ES-I3 (cell line): ENCODE measurements around the gene SASH3.

Source experiments
- H3K36me3 ChIP-seq: 2 replicates; pipeline ENCODE4 v1.6.1; 2013; ENCODE audit warnings: mild to moderate bottlenecking, low read length, control low read depth, moderate library complexity; ENCODE audit not compliant: insufficient read depth
- H3K4me1 ChIP-seq: 2 replicates; pipeline ENCODE4 v1.6.1; 2013; ENCODE audit warnings: mild to moderate bottlenecking, control low read depth, low read length; ENCODE audit not compliant: insufficient read depth
- H3K9ac ChIP-seq: 2 replicates; pipeline ENCODE4 v1.6.1; 2013; ENCODE audit warnings: low read depth, mild to moderate bottlenecking, low read length, moderate library complexity
- H3K9me3 ChIP-seq: 2 replicates; pipeline ENCODE4 v1.6.1; 2013; ENCODE audit warnings: mild to moderate bottlenecking, low read length, moderate library complexity; ENCODE audit not compliant: control insufficient read depth, insufficient read depth

Gene SASH3

DNA sequence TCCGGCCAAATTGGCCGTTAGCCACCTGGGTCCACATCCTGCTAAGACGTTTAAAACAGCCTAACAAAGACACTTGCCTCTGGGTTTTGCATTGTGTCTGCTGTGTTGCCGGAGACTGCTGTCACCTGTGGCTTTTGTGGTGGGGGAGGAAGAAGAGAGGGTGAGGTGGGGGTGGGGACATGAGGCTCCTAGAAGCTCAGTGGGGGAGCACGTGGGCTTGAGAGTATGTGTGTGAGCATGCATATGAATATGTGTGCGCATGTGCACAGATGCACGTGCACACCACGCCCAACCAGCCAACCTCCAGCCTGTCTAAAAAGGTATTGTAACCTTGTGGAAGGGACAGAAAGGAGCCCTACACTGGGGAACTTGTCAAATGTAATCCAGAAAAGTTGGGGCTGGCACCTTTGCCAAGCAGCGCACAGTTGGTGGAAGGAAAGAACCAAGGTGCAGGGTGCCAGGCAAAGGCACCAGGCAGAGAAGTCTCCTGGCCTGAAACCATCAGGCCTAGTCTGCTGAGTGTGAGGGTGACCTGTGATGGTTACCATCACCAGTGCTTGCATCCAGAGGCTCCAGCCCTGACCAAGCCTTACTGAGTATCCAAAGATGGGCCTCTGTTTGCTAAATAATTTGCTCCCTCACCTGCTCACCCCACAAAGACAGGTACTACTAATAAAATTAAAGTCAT is 10.1 kb upstream of the SASH3 start:
- H3K9me3 ChIP-seq, result no peaks in the 10 kb centered on the region
- no peaks in the 10 kb centered on the region; the same call in 1 of the 2 replicates for H3K36me3 ChIP-seq
- no peak overlapping the region for H3K9ac ChIP-seq
- peaks cover 23% of the 10 kb centered on the region for H3K4me1 ChIP-seq

DNA sequence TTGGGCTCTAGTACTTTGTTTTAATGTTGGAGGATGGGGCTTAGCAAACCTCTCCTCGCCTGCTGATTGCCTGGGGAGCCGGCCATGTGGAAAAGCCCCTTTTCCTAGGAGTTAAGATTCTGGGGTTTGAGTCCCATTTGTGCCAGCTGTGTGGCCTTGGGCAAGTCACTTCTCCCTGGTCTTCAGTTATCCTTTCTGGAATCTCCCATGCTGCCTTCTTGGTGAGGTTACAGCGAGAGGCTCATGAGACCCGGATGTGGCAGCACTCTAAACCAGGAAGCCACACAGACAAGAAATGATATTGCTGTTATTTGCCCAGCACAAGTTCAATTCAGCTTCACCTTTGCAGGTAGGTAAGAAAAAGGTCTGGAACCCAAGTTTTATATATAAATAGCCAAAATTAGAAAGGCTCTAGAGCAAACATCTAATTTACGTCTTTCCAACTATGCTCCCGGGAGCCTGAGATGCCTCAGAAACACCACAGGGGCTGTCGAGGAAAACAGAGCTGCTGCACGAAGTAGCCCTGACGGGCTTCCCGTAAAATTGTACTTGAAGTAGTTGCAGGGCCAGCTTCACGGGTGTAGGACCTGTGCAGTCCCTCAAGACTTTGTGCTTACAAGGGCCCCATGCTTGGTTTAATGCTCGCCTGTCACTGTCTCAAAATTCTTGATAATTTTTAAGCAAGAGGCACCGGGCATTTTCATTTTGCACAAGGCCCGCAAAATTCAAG is 8.3 kb upstream of the SASH3 start:
- H3K9me3 ChIP-seq, result no peaks in the 10 kb centered on the region
- H3K4me1 ChIP-seq, result peaks cover 24% of the 10 kb centered on the region
- H3K36me3 ChIP-seq, result no peaks in the 10 kb centered on the region; the same call in 1 of the 2 replicates
- no peak overlapping the region for H3K9ac ChIP-seq

GRCh38 chrX:129772796-129773431 is 6.8 kb upstream of the SASH3 start:
- Histone ChIP-seq H3K36me3 (no peaks in the 10 kb centered on the region; the same call in 1 of the 2 replicates), H3K9ac (no peak overlapping the region), H3K9me3 (no peaks in the 10 kb centered on the region), H3K4me1 (peaks cover 35% of the 10 kb centered on the region)

GRCh38 chrX:129773649-129774458 is 5.9 kb upstream of the SASH3 start:
- no peaks in the 10 kb centered on the region; the same call in 1 of the 2 replicates for H3K36me3 ChIP-seq
- peaks cover 34% of the 10 kb centered on the region for H3K4me1 ChIP-seq
- no peaks in the 10 kb centered on the region for H3K9me3 ChIP-seq
- H3K9ac ChIP-seq, result no peak overlapping the region

GRCh38 chrX:129777218-129778030 is 2.3 kb upstream of the SASH3 start:
- H3K9ac ChIP-seq, result no peak overlapping the region
- H3K9me3 ChIP-seq, result no peaks in the 10 kb centered on the region
- H3K4me1 ChIP-seq, result peaks cover 25% of the 10 kb centered on the region
- H3K36me3 ChIP-seq, result no peaks in the 10 kb centered on the region

- Histone ChIP-seq H3K36me3 (no peaks in the 10 kb centered on the region), H3K9ac (no peak overlapping the region), H3K4me1 (peaks cover 14% of the 10 kb centered on the region; the same call in 1 of the 2 replicates), H3K9me3 (no peaks in the 10 kb centered on the region)
These were observed 570 bp upstream of the SASH3 start for GRCh38 chrX:129779086-129779672.

DNA sequence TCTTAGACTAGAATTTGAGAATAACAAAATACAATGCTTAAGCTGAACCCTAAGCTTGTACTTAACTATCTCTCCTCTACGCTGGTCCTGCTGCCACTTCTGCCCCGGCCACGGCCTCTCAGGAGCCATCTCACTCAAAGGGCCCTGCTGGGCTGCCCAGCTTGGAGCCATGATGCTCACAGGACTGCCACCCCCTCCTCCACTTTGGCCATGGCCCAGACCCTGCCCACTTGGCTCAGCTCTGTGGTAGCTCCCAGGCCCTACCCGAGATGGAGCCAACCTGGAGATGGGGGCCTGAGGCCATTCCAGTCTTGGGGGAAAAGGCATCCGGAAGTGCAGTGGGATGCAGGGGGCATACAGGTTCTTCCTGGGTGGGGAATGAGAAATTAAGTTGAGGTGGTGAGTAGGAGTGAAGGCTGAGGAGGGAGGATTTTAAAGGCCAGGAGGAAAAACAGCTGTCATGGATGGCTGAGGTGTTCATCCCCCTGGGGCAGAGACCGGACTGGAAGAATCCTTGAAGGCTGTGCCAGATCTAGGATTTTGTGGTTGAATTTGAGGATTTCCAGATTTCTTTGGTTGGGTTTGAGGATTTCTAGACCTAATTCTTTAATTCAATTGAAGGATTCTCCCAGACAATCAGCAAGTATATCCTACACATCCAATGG is 824 bp downstream of the SASH3 start:
- peaks cover 12% of the 10 kb centered on the region; the same call in 1 of the 2 replicates for H3K4me1 ChIP-seq

GRCh38 chrX:129781134-129781672 is 1.5 kb downstream of the SASH3 start:
- Histone ChIP-seq H3K4me1 (peaks cover 12% of the 10 kb centered on the region; the same call in 1 of the 2 replicates), H3K9ac (no peak overlapping the region), H3K9me3 (no peaks in the 10 kb centered on the region), H3K36me3 (no peaks in the 10 kb centered on the region)

More for the DNA sequence above, 824 bp downstream of the SASH3 start:
- Histone ChIP-seq H3K9me3 (no peaks in the 10 kb centered on the region), H3K9ac (no peak overlapping the region), H3K36me3 (no peaks in the 10 kb centered on the region)

DNA sequence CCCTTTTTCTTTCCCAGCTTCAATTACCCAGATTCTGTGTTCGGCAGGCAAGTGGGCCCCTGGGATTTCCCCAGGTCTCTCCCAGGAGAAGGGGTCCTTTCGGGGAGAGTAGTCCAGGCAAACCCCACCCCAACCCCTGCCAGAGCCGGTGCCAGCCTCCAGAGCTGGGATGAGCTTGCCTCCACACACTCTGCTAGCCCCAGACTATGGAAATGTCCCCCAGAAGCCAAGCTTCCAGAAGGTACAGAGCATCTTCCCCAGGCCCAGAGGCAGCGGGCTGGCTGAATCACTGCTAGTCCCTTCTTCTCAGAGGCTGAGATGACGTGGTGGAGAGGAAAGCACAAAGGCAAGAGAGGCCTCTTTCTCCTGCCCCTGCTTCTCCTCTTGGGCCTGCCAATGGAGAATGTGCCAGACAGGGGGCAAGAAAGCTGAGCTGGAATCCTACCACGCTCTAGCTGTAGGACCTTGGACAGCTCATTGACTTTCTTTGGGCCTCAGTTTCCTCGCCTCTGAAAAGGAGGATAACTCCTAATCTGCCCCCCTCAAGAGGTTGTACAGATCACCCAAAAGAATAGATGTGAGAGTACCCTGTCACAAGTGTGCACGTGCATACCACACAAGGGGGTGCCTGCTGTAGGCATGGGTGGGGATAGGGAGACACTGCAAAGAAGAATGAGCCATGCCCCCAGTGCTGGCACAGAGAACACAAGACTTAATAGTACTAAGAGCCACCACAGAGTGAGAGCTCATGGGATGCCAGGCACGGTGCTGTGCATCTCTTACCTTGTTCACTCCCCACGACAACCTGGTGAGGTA is 2.1 kb downstream of the SASH3 start:
- no peaks in the 10 kb centered on the region for H3K9me3 ChIP-seq
- H3K9ac ChIP-seq, result no peak overlapping the region
- H3K36me3 ChIP-seq, result no peaks in the 10 kb centered on the region
- peaks cover 6% of the 10 kb centered on the region; the same call in 1 of the 2 replicates for H3K4me1 ChIP-seq

- Histone ChIP-seq H3K9me3 (no peaks in the 10 kb centered on the region), H3K36me3 (no peaks in the 10 kb centered on the region), H3K4me1 (no peaks in the 10 kb centered on the region; the same call in 1 of the 2 replicates), H3K9ac (no peak overlapping the region)
These were observed 3.0 kb downstream of the SASH3 start for GRCh38 chrX:129782706-129783105.

GRCh38 chrX:129783291-129783713 is 3.6 kb downstream of the SASH3 start:
- no peaks in the 10 kb centered on the region for H3K9me3 ChIP-seq
- no peaks in the 10 kb centered on the region; the same call in 1 of the 2 replicates for H3K4me1 ChIP-seq
- H3K36me3 ChIP-seq, result no peaks in the 10 kb centered on the region
- no peak overlapping the region for H3K9ac ChIP-seq

GRCh38 chrX:129784371-129784770 is 4.6 kb downstream of the SASH3 start:
- Histone ChIP-seq H3K4me1 (no peaks in the 10 kb centered on the region; the same call in 1 of the 2 replicates), H3K36me3 (no peaks in the 10 kb centered on the region)

More at GRCh38 chrX:129784371-129784770, 4.6 kb downstream of the SASH3 start:
- H3K9ac ChIP-seq, result no peak overlapping the region
- H3K9me3 ChIP-seq, result no peaks in the 10 kb centered on the region
